HTR-8/SVneo (cell line): Measurements from ENCODE around the gene CPA2.
"Not testable (repeated sequence)": the region's sequence is repeated elsewhere in the genome, so short reads cannot be mapped to it uniquely, and the experiment has no call there.

Experiments used
- DNase-seq: peaks from one replicate; pipeline ENCODE4 v3.0.0; 2011; ENCODE audit warnings: low spot score, mixed read lengths; ENCODE audit not compliant: insufficient read length
- FAIRE-seq: peaks from 2 replicates; lab custom pipeline; 2011; peaks lifted over from hg19 to GRCh38; lab: Jason Lieb, UNC

The CPA2 gene

GRCh38 chr7:130266258-130266960 is at the start of gene CPA2:
Gene CPA2 (plus strand): TSS chr7:130266863. CDS start chr7:130266882, 19 bp downstream.
- FAIRE-seq (no peak), DNase-seq (no peak)

DNA sequence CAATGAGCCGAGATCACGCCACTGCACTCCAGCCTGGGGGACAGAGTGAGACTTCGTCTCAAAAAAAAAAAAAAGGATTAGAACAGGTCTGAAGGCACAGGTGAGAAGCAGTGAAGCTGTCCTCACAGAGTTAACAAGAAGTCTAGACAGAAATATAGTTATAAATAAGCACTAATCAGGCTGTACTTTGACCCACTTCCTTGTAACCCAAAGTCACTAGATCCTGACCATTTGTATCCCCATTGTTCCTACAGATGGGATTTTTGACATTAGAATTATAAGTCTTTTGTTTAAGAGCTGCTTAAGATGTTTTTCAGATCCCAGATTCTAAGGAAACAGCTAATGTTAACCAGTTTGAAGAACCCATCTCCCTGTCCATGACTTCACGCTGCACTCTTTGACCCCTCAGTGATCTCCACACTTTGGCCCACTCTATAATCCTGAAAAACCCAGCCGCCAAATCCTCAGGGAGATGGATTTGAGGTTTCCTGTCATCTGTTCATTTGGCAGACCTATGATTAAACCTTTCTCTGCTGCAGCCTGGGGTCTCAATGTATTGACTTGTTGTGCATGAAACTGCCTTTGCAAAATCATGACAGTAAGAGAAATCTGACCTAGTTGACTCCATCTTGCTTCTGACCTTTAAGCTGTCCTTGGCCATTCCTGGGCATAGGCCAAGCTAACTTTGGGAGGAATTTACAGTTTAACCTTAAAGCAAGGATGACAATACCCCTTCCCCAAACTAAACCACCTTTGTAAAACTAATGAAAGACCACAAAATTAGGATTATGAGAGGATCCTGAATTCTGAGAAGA is 47.6 kb upstream of the CPA2 start:
- no peak for FAIRE-seq
- DNase-seq: no peak

DNA sequence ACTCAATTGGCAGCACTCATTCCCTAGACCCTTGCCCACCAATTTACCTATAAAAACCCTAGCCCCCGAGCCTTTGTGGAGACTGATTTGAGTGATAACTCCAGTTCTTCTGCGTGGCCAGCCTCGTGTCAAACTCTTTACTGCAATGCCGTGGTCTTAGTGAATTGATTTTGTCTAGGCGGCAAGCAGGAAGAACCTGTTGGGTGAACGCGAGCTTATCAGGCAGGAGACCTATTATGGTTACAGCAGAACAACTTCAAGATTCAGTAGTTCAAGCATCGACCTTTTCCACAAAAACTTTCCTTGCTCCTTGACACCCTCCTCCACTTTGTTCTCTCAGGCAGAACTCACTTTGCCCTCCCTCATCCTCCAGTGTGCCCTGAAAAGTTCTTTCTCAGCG is 46.8 kb upstream of the CPA2 start:
- no peak for FAIRE-seq
- DNase-seq: no peak

GRCh38 chr7:130221746-130222145 is 44.9 kb upstream of the CPA2 start:
- FAIRE-seq: no peak

GRCh38 chr7:130223646-130224045 is 43.0 kb upstream of the CPA2 start:
- FAIRE-seq (no peak), DNase-seq (no peak)

More at GRCh38 chr7:130221746-130222145, 44.9 kb upstream of the CPA2 start:
- DNase-seq: no peak

DNA sequence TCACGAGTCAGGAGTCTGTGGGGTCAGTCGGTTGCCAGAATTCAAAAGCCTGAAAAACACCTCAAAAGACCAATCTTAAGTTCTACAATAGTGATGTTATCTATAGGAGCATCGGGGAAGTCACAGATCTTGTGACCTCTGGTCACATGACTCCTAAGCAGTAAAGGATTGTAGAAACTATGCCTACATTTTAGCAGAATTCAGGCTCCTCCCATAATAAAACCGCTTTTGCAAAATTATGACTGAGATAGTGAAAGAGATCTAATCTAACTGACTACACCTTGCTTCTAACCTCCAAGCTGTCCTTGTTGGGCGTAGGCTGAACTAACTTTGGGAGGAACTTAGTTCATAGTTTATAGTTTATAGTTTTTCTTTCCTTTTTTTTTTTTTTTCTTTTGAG is 42.5 kb upstream of the CPA2 start:
- no peak for DNase-seq
- no peak for FAIRE-seq

- not testable (repeated sequence) for FAIRE-seq
Observed at GRCh38 chr7:130224923-130225322, 41.7 kb upstream of the CPA2 start.

GRCh38 chr7:130226333-130226732 is 40.3 kb upstream of the CPA2 start:
- FAIRE-seq: no peak
- no peak for DNase-seq

More at GRCh38 chr7:130224923-130225322, 41.7 kb upstream of the CPA2 start:
- DNase-seq: not testable (repeated sequence)

DNA sequence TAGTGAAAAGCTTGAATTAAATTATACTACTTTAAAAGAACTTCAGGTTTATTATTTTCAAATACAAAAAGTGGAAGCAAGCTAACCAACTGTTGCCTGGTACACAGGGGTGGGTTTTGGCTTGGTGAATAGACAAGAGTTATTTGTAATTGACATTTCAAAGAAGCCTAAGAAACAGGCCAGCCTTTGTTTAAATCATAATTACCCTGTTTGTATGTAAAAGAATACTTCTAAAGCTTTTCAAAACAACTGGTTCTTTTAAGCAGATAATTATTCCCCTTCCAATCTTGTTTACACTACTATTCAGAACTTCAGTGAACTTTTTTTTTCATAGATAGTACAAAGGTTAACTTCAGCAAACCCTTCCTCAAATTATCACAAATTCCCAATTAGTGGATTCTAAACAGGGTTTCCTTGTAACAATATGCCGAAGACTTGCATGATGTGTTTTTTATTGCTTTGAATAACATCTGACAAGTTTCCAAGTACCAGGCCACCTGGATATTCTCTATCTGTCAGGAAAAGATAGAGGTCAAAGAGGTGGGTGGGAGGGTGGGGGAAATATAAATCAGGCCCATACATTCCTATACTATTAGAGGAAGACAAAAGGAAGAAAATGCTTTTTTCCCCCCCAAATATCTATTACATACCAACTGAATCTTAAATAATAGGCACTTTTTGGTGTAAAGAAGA is 38.6 kb upstream of the CPA2 start:
- FAIRE-seq (no peak), DNase-seq (no peak)

GRCh38 chr7:130228840-130229502 is 37.7 kb upstream of the CPA2 start:
- FAIRE-seq (no peak), DNase-seq (no peak)

- DNase-seq, FAIRE-seq: not testable (repeated sequence)
Observed at GRCh38 chr7:130229981-130230380, 36.7 kb upstream of the CPA2 start.

- no peak for DNase-seq
- FAIRE-seq: no peak
Observed at GRCh38 chr7:130231792-130232191, 34.9 kb upstream of the CPA2 start.

DNA sequence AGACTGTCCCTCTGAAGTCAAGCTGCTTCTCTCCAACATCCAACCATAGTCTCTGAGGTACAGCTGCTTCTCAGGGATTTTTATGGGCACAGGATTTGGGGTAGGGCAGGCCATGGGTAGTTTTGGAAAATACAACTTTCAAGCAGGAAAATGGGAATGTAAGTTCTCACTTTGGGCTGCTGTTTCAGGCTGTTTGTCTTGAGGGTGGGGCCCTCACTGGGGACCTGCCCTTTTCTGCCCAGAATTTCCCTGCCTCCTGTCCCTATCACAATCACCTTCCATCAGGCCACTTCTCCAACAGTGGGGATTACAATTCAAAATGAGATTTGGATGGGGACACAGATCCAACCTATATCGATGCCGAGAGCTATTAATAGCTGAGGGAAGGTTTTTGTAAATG is 34.5 kb upstream of the CPA2 start:
- FAIRE-seq (no peak), DNase-seq (no peak)

GRCh38 chr7:130234078-130234477 is 32.6 kb upstream of the CPA2 start:
- no peak for FAIRE-seq
- DNase-seq: no peak

DNA sequence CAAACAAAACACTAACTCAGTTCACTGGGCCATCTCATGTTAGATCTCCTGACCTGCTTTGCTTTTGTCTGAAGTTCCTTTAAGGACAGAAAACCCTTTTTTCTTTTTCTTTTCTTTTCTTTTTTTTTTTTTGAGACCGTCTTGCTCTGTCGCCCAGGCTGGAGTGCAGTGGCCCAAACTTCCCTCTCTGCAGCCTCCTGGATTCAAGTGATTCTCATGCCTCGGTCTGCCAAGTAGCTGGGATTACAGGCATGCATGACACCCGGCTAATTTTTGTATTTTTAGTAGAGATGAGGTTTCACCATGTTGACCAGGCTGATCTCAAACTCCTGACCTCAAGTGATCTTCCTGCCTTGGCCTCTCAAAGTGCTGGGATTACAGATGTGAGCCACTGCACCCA is 30.3 kb upstream of the CPA2 start:
- not testable (repeated sequence) for DNase-seq, FAIRE-seq

DNA sequence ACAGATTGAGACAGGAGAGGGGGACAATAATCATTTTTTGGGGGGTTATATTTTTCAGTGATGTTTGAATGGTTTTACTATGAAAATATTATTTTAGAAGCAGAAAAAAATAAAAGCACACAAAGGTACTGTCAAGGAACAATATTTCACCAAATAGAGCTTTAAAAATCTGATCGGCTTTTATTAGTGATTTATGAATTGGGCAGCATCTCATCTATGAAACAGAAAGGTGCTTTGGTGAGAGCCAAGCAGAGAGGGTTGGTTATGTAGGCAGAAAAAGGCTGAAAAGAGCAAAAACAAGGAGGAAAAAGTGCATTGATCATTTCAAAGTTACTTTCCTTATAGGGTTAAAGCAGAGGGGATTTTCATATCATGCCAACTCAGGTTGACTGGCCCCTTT is 26.4 kb upstream of the CPA2 start:
- no peak for DNase-seq
- no peak for FAIRE-seq

GRCh38 chr7:130242198-130243014 is 24.3 kb upstream of the CPA2 start:
- FAIRE-seq: no peak
- DNase-seq: peak; percentile 50

- not testable (repeated sequence) for FAIRE-seq, DNase-seq
Observed at GRCh38 chr7:130243486-130243885, 23.2 kb upstream of the CPA2 start.

DNA sequence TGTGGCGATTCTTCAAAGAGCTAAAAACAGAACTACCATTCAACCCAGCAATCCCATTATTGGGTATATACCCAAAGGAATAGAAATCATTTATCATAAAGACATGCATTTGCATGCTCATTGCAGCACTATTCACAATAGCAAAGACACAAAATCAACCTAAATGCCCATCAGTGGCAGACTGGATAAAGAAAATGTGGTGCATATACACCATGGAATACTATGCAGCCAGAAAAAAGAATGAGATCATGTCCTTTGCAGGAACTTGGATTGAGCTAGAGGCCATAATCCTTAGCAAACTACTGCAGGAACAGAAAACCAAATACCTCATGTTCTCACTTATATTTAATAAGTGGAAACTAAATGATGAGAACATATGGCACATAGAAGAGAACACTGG is 20.2 kb upstream of the CPA2 start:
- FAIRE-seq: not testable (repeated sequence)

More for the DNA sequence above, 20.2 kb upstream of the CPA2 start:
- DNase-seq: not testable (repeated sequence)
